IPS-NIHi7 (cell line): Measurements from ENCODE around the gene OR2C3.
A peak's percentile ranks its signal among the peaks of the same experiment; 100 is the strongest.
"Not testable (repeated sequence)": the region's sequence is repeated elsewhere in the genome, so short reads cannot be mapped to it uniquely, and the experiment has no call there.

Experiments
- DNase-seq: peaks from one replicate; pipeline ENCODE4 v3.0.0; 2012; ENCODE audit warnings: mixed read lengths; ENCODE audit errors: extremely low spot score

Gene OR2C3

GRCh38 chr1:247517795-247518612, 18.2 kb downstream of the OR2C3 start:
- DNase-seq: no peak

GRCh38 chr1:247506831-247507230, 29.4 kb downstream of the OR2C3 start:
- no peak for DNase-seq

- DNase-seq: no peak
Observed at GRCh38 chr1:247500865-247501264, 35.4 kb downstream of the OR2C3 start.

- DNase-seq: no peak
Observed at GRCh38 chr1:247496581-247497285, 39.5 kb downstream of the OR2C3 start.

- DNase-seq: no peak
Observed at GRCh38 chr1:247494767-247495166, 41.5 kb downstream of the OR2C3 start.

GRCh38 chr1:247493106-247493505, 43.1 kb downstream of the OR2C3 start:
- no peak for DNase-seq

- DNase-seq: no peak
Observed at GRCh38 chr1:247491328-247491727, 44.9 kb downstream of the OR2C3 start.

GRCh38 chr1:247487057-247487456, 49.2 kb downstream of the OR2C3 start:
- DNase-seq: peak; percentile 78

GRCh38 chr1:247482747-247483146, 53.5 kb downstream of the OR2C3 start:
- no peak for DNase-seq

- not testable (repeated sequence) for DNase-seq
Observed at GRCh38 chr1:247476328-247477058, 59.7 kb downstream of the OR2C3 start.

- DNase-seq: no peak
Observed at GRCh38 chr1:247475793-247476192, 60.4 kb downstream of the OR2C3 start.
